Measurements from ENCODE around the gene LARP7. TPM values are rescaled to one million over a fixed set of nuclear protein-coding genes. Genes with fewer than 3 reads are reported as not detected.
"Not testable (repeated sequence)": the region's sequence is repeated elsewhere in the genome, so short reads cannot be mapped to it uniquely, and the experiment has no call there.

LARP7 gene
- total and polyA plus RNA-seq, 9 donors: 44.7 to 65.5 (median 56.3) TPM

- Histone ChIP-seq H3K36me3 (ENCODE audit: control insufficient read depth, insufficient read depth, low read length) (peaks cover 34% of the 10 kb centered on the region), H3K27ac (ENCODE audit: low read length) (no peak overlapping the region), H3K4me3 (ENCODE audit: low read length) (no peak overlapping the region), H3K27me3 (ENCODE audit: control insufficient read depth, insufficient read depth, low read length) (no peaks in the 10 kb centered on the region), H3K9me3 (replicated peaks; ENCODE audit: control insufficient read depth, low read depth, low read length) (no peaks in the 10 kb centered on the region), H3K4me1 (ENCODE audit: control insufficient read depth, insufficient read depth, low read length) (no peaks in the 10 kb centered on the region)
- DNase-seq: no peak
- WGBS (ENCODE audit: insufficient coverage): no CpG with 5 or more reads among the region's 2 CpGs
Observed at GRCh38 chr4:112649055-112649408, 12.1 kb downstream of the LARP7 start.

GRCh38 chr4:112650332-112650731, 13.4 kb downstream of the LARP7 start:
- Histone ChIP-seq H3K4me3 (ENCODE audit: low read length) (no peak overlapping the region), H3K36me3 (ENCODE audit: control insufficient read depth, insufficient read depth, low read length) (peaks cover 36% of the 10 kb centered on the region), H3K9me3 (replicated peaks; ENCODE audit: control insufficient read depth, low read depth, low read length) (no peaks in the 10 kb centered on the region), H3K27me3 (ENCODE audit: control insufficient read depth, insufficient read depth, low read length) (no peaks in the 10 kb centered on the region), H3K4me1 (ENCODE audit: control insufficient read depth, insufficient read depth, low read length) (no peaks in the 10 kb centered on the region), H3K27ac (ENCODE audit: low read length) (no peak overlapping the region)
- DNase-seq: no peak
- WGBS (ENCODE audit: insufficient coverage): no CpG with 5 or more reads among the region's 4 CpGs

GRCh38 chr4:112651641-112652040, 14.7 kb downstream of the LARP7 start:
- peaks cover 30% of the 10 kb centered on the region for H3K36me3 ChIP-seq (ENCODE audit: control insufficient read depth, insufficient read depth, low read length)
- no peaks in the 10 kb centered on the region for H3K27me3 ChIP-seq (ENCODE audit: control insufficient read depth, insufficient read depth, low read length)
- no peak overlapping the region for H3K27ac ChIP-seq (ENCODE audit: low read length)
- no peak overlapping the region for H3K4me3 ChIP-seq (ENCODE audit: low read length)
- no peak for DNase-seq
- H3K4me1 ChIP-seq (ENCODE audit: control insufficient read depth, insufficient read depth, low read length): no peaks in the 10 kb centered on the region
- H3K9me3 ChIP-seq (replicated peaks; ENCODE audit: control insufficient read depth, low read depth, low read length): no peaks in the 10 kb centered on the region

GRCh38 chr4:112652216-112652615, 15.3 kb downstream of the LARP7 start:
- Histone ChIP-seq H3K4me3 (ENCODE audit: low read length) (no peak overlapping the region), H3K27me3 (ENCODE audit: control insufficient read depth, insufficient read depth, low read length) (no peaks in the 10 kb centered on the region), H3K36me3 (ENCODE audit: control insufficient read depth, insufficient read depth, low read length) (peaks cover 29% of the 10 kb centered on the region), H3K4me1 (ENCODE audit: control insufficient read depth, insufficient read depth, low read length) (no peaks in the 10 kb centered on the region), H3K27ac (ENCODE audit: low read length) (no peak overlapping the region), H3K9me3 (replicated peaks; ENCODE audit: control insufficient read depth, low read depth, low read length) (no peaks in the 10 kb centered on the region)
- no CpG with 5 or more reads among the region's 1 CpG for WGBS (ENCODE audit: insufficient coverage)
- no peak for DNase-seq

GRCh38 chr4:112655270-112655669, 18.3 kb downstream of the LARP7 start:
- Histone ChIP-seq H3K27me3 (ENCODE audit: control insufficient read depth, insufficient read depth, low read length) (no peaks in the 10 kb centered on the region), H3K27ac (ENCODE audit: low read length) (no peak overlapping the region), H3K36me3 (ENCODE audit: control insufficient read depth, insufficient read depth, low read length) (peaks cover 24% of the 10 kb centered on the region), H3K4me3 (ENCODE audit: low read length) (no peak overlapping the region), H3K4me1 (ENCODE audit: control insufficient read depth, insufficient read depth, low read length) (no peaks in the 10 kb centered on the region), H3K9me3 (replicated peaks; ENCODE audit: control insufficient read depth, low read depth, low read length) (no peaks in the 10 kb centered on the region)
- WGBS (ENCODE audit: insufficient coverage): 63% methylated on average over 5 of the region's 5 CpGs
- DNase-seq: no peak

GRCh38 chr4:112656115-112656514, 19.2 kb downstream of the LARP7 start:
- H3K27me3 ChIP-seq (ENCODE audit: control insufficient read depth, insufficient read depth, low read length); DNase-seq; H3K27ac ChIP-seq (ENCODE audit: low read length); H3K9me3 ChIP-seq (replicated peaks; ENCODE audit: control insufficient read depth, low read depth, low read length); H3K4me1 ChIP-seq (ENCODE audit: control insufficient read depth, insufficient read depth, low read length); H3K4me3 ChIP-seq (ENCODE audit: low read length): not testable (repeated sequence)
- whole genome bisulfite sequencing (ENCODE audit: insufficient coverage): no CpG with 5 or more reads among the region's 5 CpGs
- peaks cover 22% of the 10 kb centered on the region for H3K36me3 ChIP-seq (ENCODE audit: control insufficient read depth, insufficient read depth, low read length)

- Histone ChIP-seq H3K27me3 (ENCODE audit: control insufficient read depth, insufficient read depth, low read length) (no peaks in the 10 kb centered on the region), H3K4me1 (ENCODE audit: control insufficient read depth, insufficient read depth, low read length) (no peaks in the 10 kb centered on the region), H3K27ac (ENCODE audit: low read length) (no peak overlapping the region), H3K9me3 (replicated peaks; ENCODE audit: control insufficient read depth, low read depth, low read length) (no peaks in the 10 kb centered on the region), H3K4me3 (ENCODE audit: low read length) (no peak overlapping the region), H3K36me3 (ENCODE audit: control insufficient read depth, insufficient read depth, low read length) (no peaks in the 10 kb centered on the region)
- WGBS (ENCODE audit: insufficient coverage): no CpG with 5 or more reads among the region's 2 CpGs
- DNase-seq: no peak
Observed at GRCh38 chr4:112664611-112665010, 27.7 kb downstream of the LARP7 start.

GRCh38 chr4:112668131-112668530, 31.2 kb downstream of the LARP7 start:
- Histone ChIP-seq H3K27ac (ENCODE audit: low read length) (no peak overlapping the region), H3K4me3 (ENCODE audit: low read length) (no peak overlapping the region), H3K27me3 (ENCODE audit: control insufficient read depth, insufficient read depth, low read length) (no peaks in the 10 kb centered on the region), H3K9me3 (replicated peaks; ENCODE audit: control insufficient read depth, low read depth, low read length) (no peaks in the 10 kb centered on the region), H3K36me3 (ENCODE audit: control insufficient read depth, insufficient read depth, low read length) (no peaks in the 10 kb centered on the region), H3K4me1 (ENCODE audit: control insufficient read depth, insufficient read depth, low read length) (peaks cover 3% of the 10 kb centered on the region)
- no peak for DNase-seq
- WGBS (ENCODE audit: insufficient coverage): 88% methylated on average over 2 of the region's 3 CpGs

GRCh38 chr4:112673076-112673475, 36.1 kb downstream of the LARP7 start:
- peaks cover 3% of the 10 kb centered on the region for H3K4me1 ChIP-seq (ENCODE audit: control insufficient read depth, insufficient read depth, low read length)
- no peaks in the 10 kb centered on the region for H3K9me3 ChIP-seq (replicated peaks; ENCODE audit: control insufficient read depth, low read depth, low read length)
- no peak overlapping the region for H3K27ac ChIP-seq (ENCODE audit: low read length)
- no peaks in the 10 kb centered on the region for H3K27me3 ChIP-seq (ENCODE audit: control insufficient read depth, insufficient read depth, low read length)
- no peak overlapping the region for H3K4me3 ChIP-seq (ENCODE audit: low read length)
- no peak for DNase-seq
- no peaks in the 10 kb centered on the region for H3K36me3 ChIP-seq (ENCODE audit: control insufficient read depth, insufficient read depth, low read length)

GRCh38 chr4:112673686-112674085, 36.7 kb downstream of the LARP7 start:
- Histone ChIP-seq H3K27ac (ENCODE audit: low read length) (peak overlapping the region; percentile 48), H3K36me3 (ENCODE audit: control insufficient read depth, insufficient read depth, low read length) (no peaks in the 10 kb centered on the region), H3K9me3 (replicated peaks; ENCODE audit: control insufficient read depth, low read depth, low read length) (no peaks in the 10 kb centered on the region), H3K4me1 (ENCODE audit: control insufficient read depth, insufficient read depth, low read length) (peaks cover 3% of the 10 kb centered on the region), H3K27me3 (ENCODE audit: control insufficient read depth, insufficient read depth, low read length) (no peaks in the 10 kb centered on the region), H3K4me3 (ENCODE audit: low read length) (no peak overlapping the region)
- no CpG with 5 or more reads among the region's 1 CpG for WGBS (ENCODE audit: insufficient coverage)
- DNase-seq: no peak

GRCh38 chr4:112674376-112674775, 37.4 kb downstream of the LARP7 start:
- H3K27me3 ChIP-seq (ENCODE audit: control insufficient read depth, insufficient read depth, low read length): no peaks in the 10 kb centered on the region
- no peaks in the 10 kb centered on the region for H3K36me3 ChIP-seq (ENCODE audit: control insufficient read depth, insufficient read depth, low read length)
- peak overlapping the region; percentile 65 for H3K27ac ChIP-seq (ENCODE audit: low read length)
- peaks cover 3% of the 10 kb centered on the region for H3K4me1 ChIP-seq (ENCODE audit: control insufficient read depth, insufficient read depth, low read length)
- H3K4me3 ChIP-seq (ENCODE audit: low read length): no peak overlapping the region
- WGBS (ENCODE audit: insufficient coverage): 71% methylated on average over 1 of the region's 1 CpG
- peak; percentile 73 for DNase-seq
- H3K9me3 ChIP-seq (replicated peaks; ENCODE audit: control insufficient read depth, low read depth, low read length): no peaks in the 10 kb centered on the region

All from muscle of leg (tissue), 11 donors.